SK-N-SH (cell line): ENCODE results near the gene KLRC1. TPM values are rescaled to one million over a fixed set of nuclear protein-coding genes. Genes with fewer than 3 reads are reported as not detected.

ENCODE experiments used
- CTCF ChIA-PET: fragments of 300-600, 350-600 bp; formaldehyde crosslinking; extraction: SDS; loops from one replicate; lab custom pipeline; 2021; lab: Yijun Ruan, JAX
- POLR2A ChIA-PET: fragments of 350-600 bp; sonication (Branson Sonifier 250); formaldehyde crosslinking; extraction: SDS; loops from one replicate; lab custom pipeline; 2020; ENCODE audit warnings: antibody characterized with exemption, inconsistent platforms; lab: Yijun Ruan, JAX
- DNase-seq: peaks from one replicate; pipeline ENCODE4 v3.0.0; 2012
- H2AFZ ChIP-seq: fragments of 200-600 bp; sonication (generic); 2 replicates; pipeline ENCODE4 v1.8.1; 2016; ENCODE audit warnings: antibody characterized with exemption, mild to moderate bottlenecking, low read depth
- H3F3A ChIP-seq: fragments of 200-600 bp; sonication (generic); replicated peaks from 2 replicates; pipeline ENCODE3; 2016; ENCODE audit warnings: antibody characterized with exemption, mild to moderate bottlenecking; ENCODE audit not compliant: insufficient read depth
- H3K27ac ChIP-seq, 2 experiments: fragments of 200-500 bp in 1 of 2; fragments of 200-600 bp in 1 of 2; sonication (Bioruptor generic) in 1 of 2; sonication (generic), shearing (Covaris generic) in 1 of 2; 2 replicates each; pipeline versions ENCODE4 v1.5.1 to v1.6.1; 2014 to 2016; ENCODE audit warnings: low read depth in 2 of 2, inconsistent platforms in 1 of 2, low read length in 1 of 2, mild to moderate bottlenecking in 1 of 2, mixed read lengths in 1 of 2
- H3K27me3 ChIP-seq: fragments of 200-600 bp; sonication (generic), shearing (Covaris generic); 2 replicates; pipeline ENCODE4 v1.6.1; 2016; ENCODE audit warnings: mixed run types; ENCODE audit not compliant: insufficient read depth
- H3K36me3 ChIP-seq, 2 experiments: fragments of 200-500 bp in 1 of 2; fragments of 200-600 bp in 1 of 2; sonication (Bioruptor generic) in 1 of 2; sonication (generic) in 1 of 2; replicated peaks in 1 of 2; 2 replicates each; pipeline versions ENCODE3 to v1.5.1; 2014 to 2016; ENCODE audit warnings: low read length in 1 of 2, mild to moderate bottlenecking in 1 of 2; ENCODE audit not compliant: insufficient read depth in 2 of 2, control insufficient read depth in 1 of 2
- H3K4me1 ChIP-seq, 2 experiments: fragments of 200-500 bp in 1 of 2; fragments of 200-600 bp in 1 of 2; sonication (Bioruptor generic) in 1 of 2; sonication (generic), shearing (Covaris generic) in 1 of 2; 2 replicates each; pipeline versions ENCODE4 v1.5.1 to v1.6.1; 2014 to 2016; ENCODE audit warnings: low read depth in 1 of 2, low read length in 1 of 2, mixed run types in 1 of 2; ENCODE audit not compliant: insufficient read depth in 2 of 2, control insufficient read depth in 1 of 2
- H3K4me2 ChIP-seq: fragments of 200-600 bp; sonication (generic), shearing (Covaris generic); 2 replicates; pipeline ENCODE4 v1.6.1; 2017; ENCODE audit warnings: mixed run types
- H3K4me3 ChIP-seq, 2 experiments: fragments of 200-500 bp in 1 of 2; fragments of 200-600 bp in 1 of 2; sonication (Bioruptor generic) in 1 of 2; sonication (generic), shearing (Covaris generic) in 1 of 2; 2 replicates each; pipeline versions ENCODE4 v1.5.1 to v1.8.1; 2014 to 2016; ENCODE audit warnings: low read depth in 2 of 2, inconsistent platforms in 1 of 2, low read length in 1 of 2, mild to moderate bottlenecking in 1 of 2, mixed read lengths in 1 of 2, moderate library complexity in 1 of 2
- H3K79me2 ChIP-seq: fragments of 200-600 bp; sonication (generic); 2 replicates; pipeline ENCODE4 v1.8.1; 2017; ENCODE audit warnings: mild to moderate bottlenecking; ENCODE audit not compliant: insufficient read depth
- H3K9ac ChIP-seq: fragments of 200-600 bp; sonication (generic); 2 replicates; pipeline ENCODE4 v1.6.1; 2017; ENCODE audit warnings: mixed run types
- H3K9me2 ChIP-seq: fragments of 200-600 bp; sonication (generic); 2 replicates; pipeline ENCODE4 v1.6.1; 2017; ENCODE audit warnings: mixed run types
- H3K9me3 ChIP-seq: fragments of 200-600 bp; sonication (generic); 2 replicates; pipeline ENCODE4 v1.6.1; 2017; ENCODE audit warnings: mixed run types, mild to moderate bottlenecking, moderate library complexity
- H4K20me1 ChIP-seq: fragments of 200-600 bp; sonication (generic); 2 replicates; pipeline ENCODE4 v1.6.1; 2017; ENCODE audit warnings: mild to moderate bottlenecking, mixed run types; ENCODE audit not compliant: insufficient read depth
- CHD2 ChIP-seq: fragments of 150-350 bp; IDR thresholded peaks from 2 replicates; pipeline ENCODE4 v1.6.1; 2018; ENCODE audit warnings: low read length; ENCODE audit not compliant: partially characterized antibody
- JUND ChIP-seq: IDR thresholded peaks from 2 replicates; pipeline ENCODE4 v1.4.0; 2012
- MEF2A ChIP-seq: IDR thresholded peaks from 2 replicates; pipeline ENCODE4 v1.4.0; 2012; ENCODE audit warnings: low read depth, borderline replicate concordance
- MXI1 ChIP-seq: IDR thresholded peaks from 2 replicates; pipeline ENCODE4 v1.6.1; 2012; ENCODE audit warnings: mild to moderate bottlenecking, low read depth, low read length, improper control_type of control experiment
- POLR2AphosphoS5 ChIP-seq: IDR thresholded peaks from 2 replicates; pipeline ENCODE4 v1.6.1; 2012; ENCODE audit warnings: low read depth, low read length
- RAD21 ChIP-seq: IDR thresholded peaks from 2 replicates; pipeline ENCODE4 v1.6.1; 2012; ENCODE audit warnings: mild to moderate bottlenecking, low read length
- RFX5 ChIP-seq: IDR thresholded peaks from 2 replicates; pipeline ENCODE4 v1.6.1; 2012; ENCODE audit warnings: mild to moderate bottlenecking, improper control_type of control experiment, low read length
- SIN3A ChIP-seq: IDR thresholded peaks from 2 replicates; pipeline ENCODE4 v1.6.1; 2012; ENCODE audit warnings: low read depth, mild to moderate bottlenecking, low read length, moderate library complexity, borderline replicate concordance
- SMC3 ChIP-seq: IDR thresholded peaks from 2 replicates; pipeline ENCODE4 v1.6.1; 2012; ENCODE audit warnings: low read depth, low read length, improper control_type of control experiment
- TCF12 ChIP-seq: IDR thresholded peaks from 2 replicates; pipeline ENCODE4 v1.4.0; 2012
- TEAD4 ChIP-seq: IDR thresholded peaks from 2 replicates; pipeline ENCODE4 v1.4.0; 2012; ENCODE audit warnings: mild to moderate bottlenecking, borderline replicate concordance; ENCODE audit not compliant: insufficient read depth
- YY1 ChIP-seq: IDR thresholded peaks from 2 replicates; pipeline ENCODE4 v1.4.0; 2012; ENCODE audit warnings: low read depth, mild to moderate bottlenecking
- WGBS: methylation state at CpG from one replicate; pipeline ENCODE4 v1.1.6; 2017; ENCODE audit warnings: low lambda C conversion rate; 5-methylcytosine and 5-hydroxymethylcytosine counted together
- polyA plus RNA-seq, 3 experiments: library from polyadenylated mRNA; depleted of rRNA; stranded (reverse); fragments of >200 nt; gene quantifications; 2 replicates each; pipeline ENCODE4 v1.2.3, GENCODE V29; 2012
- TF ChIP-seq, protein P1 (sequence below): IDR thresholded peaks from 2 replicates; pipeline ENCODE4 v1.6.1; 2012; ENCODE audit warnings: mild to moderate bottlenecking, low read depth, low read length, moderate library complexity
- TF ChIP-seq, protein P2 (sequence below): IDR thresholded peaks from 2 replicates; pipeline ENCODE4 v1.4.0; 2012; ENCODE audit warnings: low read depth
- TF ChIP-seq, protein P3 (sequence below): IDR thresholded peaks from 2 replicates; pipeline ENCODE4 v1.4.0; 2012; ENCODE audit warnings: low read depth, borderline replicate concordance
- TF ChIP-seq, protein P4 (sequence below): IDR thresholded peaks from 2 replicates; pipeline ENCODE4; 2012
- TF ChIP-seq, protein P5 (sequence below): IDR thresholded peaks from 2 replicates; pipeline ENCODE4 v1.4.0; 2012; ENCODE audit warnings: low read depth, borderline replicate concordance
- TF ChIP-seq, protein P6 (sequence below): fragments of 150-350 bp; IDR thresholded peaks from 2 replicates; pipeline ENCODE4 v1.6.1; 2016; ENCODE audit warnings: mild to moderate bottlenecking, low read depth, low read length
- TF ChIP-seq, protein P7 (sequence below): fragments of 150-350 bp; IDR thresholded peaks from 2 replicates; pipeline ENCODE4 v1.6.1; 2017; ENCODE audit warnings: antibody characterized with exemption, low read length, low read depth, borderline replicate concordance

The KLRC1 gene
- polyA plus RNA-seq, 1 of the 3 experiments (the other 2 are of a cell fraction), result not detected

DNA sequence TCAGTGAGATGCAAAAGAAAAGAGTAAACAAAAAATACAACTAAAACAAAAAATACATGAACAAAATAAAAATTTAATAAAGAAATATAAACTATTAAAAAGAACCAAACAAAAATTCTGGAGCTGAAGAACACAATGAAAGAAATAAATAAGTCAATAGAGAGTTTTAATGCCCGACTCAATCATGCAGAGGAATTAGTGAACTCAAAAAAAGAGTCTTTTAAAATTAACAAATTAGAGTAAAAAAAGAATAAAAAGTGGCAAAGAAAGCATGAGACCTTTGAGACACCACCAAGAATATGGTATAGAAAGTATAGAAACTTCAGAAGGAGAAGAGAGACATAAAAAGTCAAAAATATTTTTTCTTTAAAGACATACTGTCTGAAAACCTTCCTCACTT, 2.6 kb upstream of the KLRC1 start:
- no peaks in the 10 kb centered on the region for H3K4me1 ChIP-seq
- ChIA-PET CTCF (no interaction called here), POLR2A (no interaction called here)
- H3K27me3 ChIP-seq, result no peaks in the 10 kb centered on the region; the same call in 1 of the 2 replicates
- no peaks in the 10 kb centered on the region for H3K79me2 ChIP-seq
- no peaks in the 10 kb centered on the region for H4K20me1 ChIP-seq
- no peaks in the 10 kb centered on the region for H3K9me2 ChIP-seq
- H2AFZ ChIP-seq, result no peak overlapping the region
- no peak overlapping the region for H3K9ac ChIP-seq
- H3K4me2 ChIP-seq, result no peak overlapping the region
- TF ChIP-seq POLR2AphosphoS5 (no peak), YY1 (no peak), SMC3 (no peak), SIN3A (no peak), JUND (no peak), MXI1 (no peak), CHD2 (no peak), MEF2A (no peak), RAD21 (no peak), TCF12 (no peak), TEAD4 (no peak), RFX5 (no peak)
- TF ChIP-seq, protein P1, sequence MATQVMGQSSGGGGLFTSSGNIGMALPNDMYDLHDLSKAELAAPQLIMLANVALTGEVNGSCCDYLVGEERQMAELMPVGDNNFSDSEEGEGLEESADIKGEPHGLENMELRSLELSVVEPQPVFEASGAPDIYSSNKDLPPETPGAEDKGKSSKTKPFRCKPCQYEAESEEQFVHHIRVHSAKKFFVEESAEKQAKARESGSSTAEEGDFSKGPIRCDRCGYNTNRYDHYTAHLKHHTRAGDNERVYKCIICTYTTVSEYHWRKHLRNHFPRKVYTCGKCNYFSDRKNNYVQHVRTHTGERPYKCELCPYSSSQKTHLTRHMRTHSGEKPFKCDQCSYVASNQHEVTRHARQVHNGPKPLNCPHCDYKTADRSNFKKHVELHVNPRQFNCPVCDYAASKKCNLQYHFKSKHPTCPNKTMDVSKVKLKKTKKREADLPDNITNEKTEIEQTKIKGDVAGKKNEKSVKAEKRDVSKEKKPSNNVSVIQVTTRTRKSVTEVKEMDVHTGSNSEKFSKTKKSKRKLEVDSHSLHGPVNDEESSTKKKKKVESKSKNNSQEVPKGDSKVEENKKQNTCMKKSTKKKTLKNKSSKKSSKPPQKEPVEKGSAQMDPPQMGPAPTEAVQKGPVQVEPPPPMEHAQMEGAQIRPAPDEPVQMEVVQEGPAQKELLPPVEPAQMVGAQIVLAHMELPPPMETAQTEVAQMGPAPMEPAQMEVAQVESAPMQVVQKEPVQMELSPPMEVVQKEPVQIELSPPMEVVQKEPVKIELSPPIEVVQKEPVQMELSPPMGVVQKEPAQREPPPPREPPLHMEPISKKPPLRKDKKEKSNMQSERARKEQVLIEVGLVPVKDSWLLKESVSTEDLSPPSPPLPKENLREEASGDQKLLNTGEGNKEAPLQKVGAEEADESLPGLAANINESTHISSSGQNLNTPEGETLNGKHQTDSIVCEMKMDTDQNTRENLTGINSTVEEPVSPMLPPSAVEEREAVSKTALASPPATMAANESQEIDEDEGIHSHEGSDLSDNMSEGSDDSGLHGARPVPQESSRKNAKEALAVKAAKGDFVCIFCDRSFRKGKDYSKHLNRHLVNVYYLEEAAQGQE, result no peak
- TF ChIP-seq, protein P2, sequence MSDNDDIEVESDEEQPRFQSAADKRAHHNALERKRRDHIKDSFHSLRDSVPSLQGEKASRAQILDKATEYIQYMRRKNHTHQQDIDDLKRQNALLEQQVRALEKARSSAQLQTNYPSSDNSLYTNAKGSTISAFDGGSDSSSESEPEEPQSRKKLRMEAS, result no peak
- TF ChIP-seq, protein P3, sequence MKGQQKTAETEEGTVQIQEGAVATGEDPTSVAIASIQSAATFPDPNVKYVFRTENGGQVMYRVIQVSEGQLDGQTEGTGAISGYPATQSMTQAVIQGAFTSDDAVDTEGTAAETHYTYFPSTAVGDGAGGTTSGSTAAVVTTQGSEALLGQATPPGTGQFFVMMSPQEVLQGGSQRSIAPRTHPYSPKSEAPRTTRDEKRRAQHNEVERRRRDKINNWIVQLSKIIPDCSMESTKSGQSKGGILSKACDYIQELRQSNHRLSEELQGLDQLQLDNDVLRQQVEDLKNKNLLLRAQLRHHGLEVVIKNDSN, result no peak
- TF ChIP-seq, protein P4, sequence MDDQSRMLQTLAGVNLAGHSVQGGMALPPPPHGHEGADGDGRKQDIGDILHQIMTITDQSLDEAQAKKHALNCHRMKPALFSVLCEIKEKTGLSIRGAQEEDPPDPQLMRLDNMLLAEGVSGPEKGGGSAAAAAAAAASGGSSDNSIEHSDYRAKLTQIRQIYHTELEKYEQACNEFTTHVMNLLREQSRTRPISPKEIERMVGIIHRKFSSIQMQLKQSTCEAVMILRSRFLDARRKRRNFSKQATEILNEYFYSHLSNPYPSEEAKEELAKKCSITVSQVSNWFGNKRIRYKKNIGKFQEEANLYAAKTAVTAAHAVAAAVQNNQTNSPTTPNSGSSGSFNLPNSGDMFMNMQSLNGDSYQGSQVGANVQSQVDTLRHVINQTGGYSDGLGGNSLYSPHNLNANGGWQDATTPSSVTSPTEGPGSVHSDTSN, result no peak
- TF ChIP-seq, protein P5, sequence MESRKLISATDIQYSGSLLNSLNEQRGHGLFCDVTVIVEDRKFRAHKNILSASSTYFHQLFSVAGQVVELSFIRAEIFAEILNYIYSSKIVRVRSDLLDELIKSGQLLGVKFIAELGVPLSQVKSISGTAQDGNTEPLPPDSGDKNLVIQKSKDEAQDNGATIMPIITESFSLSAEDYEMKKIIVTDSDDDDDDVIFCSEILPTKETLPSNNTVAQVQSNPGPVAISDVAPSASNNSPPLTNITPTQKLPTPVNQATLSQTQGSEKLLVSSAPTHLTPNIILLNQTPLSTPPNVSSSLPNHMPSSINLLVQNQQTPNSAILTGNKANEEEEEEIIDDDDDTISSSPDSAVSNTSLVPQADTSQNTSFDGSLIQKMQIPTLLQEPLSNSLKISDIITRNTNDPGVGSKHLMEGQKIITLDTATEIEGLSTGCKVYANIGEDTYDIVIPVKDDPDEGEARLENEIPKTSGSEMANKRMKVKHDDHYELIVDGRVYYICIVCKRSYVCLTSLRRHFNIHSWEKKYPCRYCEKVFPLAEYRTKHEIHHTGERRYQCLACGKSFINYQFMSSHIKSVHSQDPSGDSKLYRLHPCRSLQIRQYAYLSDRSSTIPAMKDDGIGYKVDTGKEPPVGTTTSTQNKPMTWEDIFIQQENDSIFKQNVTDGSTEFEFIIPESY, result no peak
- TF ChIP-seq, protein P6, sequence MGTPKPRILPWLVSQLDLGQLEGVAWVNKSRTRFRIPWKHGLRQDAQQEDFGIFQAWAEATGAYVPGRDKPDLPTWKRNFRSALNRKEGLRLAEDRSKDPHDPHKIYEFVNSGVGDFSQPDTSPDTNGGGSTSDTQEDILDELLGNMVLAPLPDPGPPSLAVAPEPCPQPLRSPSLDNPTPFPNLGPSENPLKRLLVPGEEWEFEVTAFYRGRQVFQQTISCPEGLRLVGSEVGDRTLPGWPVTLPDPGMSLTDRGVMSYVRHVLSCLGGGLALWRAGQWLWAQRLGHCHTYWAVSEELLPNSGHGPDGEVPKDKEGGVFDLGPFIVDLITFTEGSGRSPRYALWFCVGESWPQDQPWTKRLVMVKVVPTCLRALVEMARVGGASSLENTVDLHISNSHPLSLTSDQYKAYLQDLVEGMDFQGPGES, result no peak
- TF ChIP-seq, protein P7, sequence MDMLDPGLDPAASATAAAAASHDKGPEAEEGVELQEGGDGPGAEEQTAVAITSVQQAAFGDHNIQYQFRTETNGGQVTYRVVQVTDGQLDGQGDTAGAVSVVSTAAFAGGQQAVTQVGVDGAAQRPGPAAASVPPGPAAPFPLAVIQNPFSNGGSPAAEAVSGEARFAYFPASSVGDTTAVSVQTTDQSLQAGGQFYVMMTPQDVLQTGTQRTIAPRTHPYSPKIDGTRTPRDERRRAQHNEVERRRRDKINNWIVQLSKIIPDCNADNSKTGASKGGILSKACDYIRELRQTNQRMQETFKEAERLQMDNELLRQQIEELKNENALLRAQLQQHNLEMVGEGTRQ, result no peak
- no peaks in the 10 kb centered on the region for H3F3A ChIP-seq
- WGBS, result 4% methylated on average over 1 of the region's 1 CpG
- no peaks in the 10 kb centered on the region for H3K9me3 ChIP-seq
- no peak overlapping the region for H3K27ac ChIP-seq
- H3K4me3 ChIP-seq, result no peak overlapping the region
- no peak for DNase-seq
- H3K36me3 ChIP-seq, result no peaks in the 10 kb centered on the region
